ENCODE measurements around the gene NFU1. TPM values are rescaled to one million over a fixed set of nuclear protein-coding genes. Genes with fewer than 3 reads are reported as not detected.
"Not testable (repeated sequence)": the region's sequence is repeated elsewhere in the genome, so short reads cannot be mapped to it uniquely, and the experiment has no call there.

Gene NFU1
- total RNA-seq, 1 donor from 2014 or later: 29.3 TPM

DNA sequence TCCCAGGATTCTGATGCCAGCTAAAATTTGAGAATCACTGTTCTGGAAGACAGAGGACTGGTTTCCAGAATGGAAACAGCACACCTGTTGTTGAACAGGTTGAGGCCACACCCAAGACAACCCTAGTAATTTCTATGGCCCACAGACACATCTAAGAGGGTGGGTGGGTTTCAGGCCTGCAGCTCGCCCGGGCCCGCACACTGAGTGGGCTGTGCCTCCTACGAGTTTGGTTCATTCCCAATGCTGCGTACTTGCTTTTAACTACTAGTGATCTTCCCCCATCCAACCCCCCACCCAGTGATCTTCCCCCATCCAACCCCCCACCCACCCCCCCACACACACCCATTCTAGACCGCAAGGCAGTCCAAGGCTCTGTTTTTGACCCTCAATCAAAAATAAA lies 1.3 kb upstream of the NFU1 start:
- no peak for DNase-seq (ENCODE audit: low spot score)
- peaks cover 8% of the 10 kb centered on the region for H3K9me3 Mint-ChIP-seq
- peak overlapping the region; percentile 23 for H3K27ac Mint-ChIP-seq
- peaks cover 19% of the 10 kb centered on the region for H3K36me3 Mint-ChIP-seq (ENCODE audit: low read depth)
- intact Hi-C loops (cut with micrococcal nuclease): no loop called here
- no peak overlapping the region for H3K4me3 Mint-ChIP-seq
- peaks cover 2% of the 10 kb centered on the region for H3K27me3 Mint-ChIP-seq (ENCODE audit: insufficient read depth)
- peaks cover 17% of the 10 kb centered on the region for H3K4me1 Mint-ChIP-seq (ENCODE audit: low read depth)

DNA sequence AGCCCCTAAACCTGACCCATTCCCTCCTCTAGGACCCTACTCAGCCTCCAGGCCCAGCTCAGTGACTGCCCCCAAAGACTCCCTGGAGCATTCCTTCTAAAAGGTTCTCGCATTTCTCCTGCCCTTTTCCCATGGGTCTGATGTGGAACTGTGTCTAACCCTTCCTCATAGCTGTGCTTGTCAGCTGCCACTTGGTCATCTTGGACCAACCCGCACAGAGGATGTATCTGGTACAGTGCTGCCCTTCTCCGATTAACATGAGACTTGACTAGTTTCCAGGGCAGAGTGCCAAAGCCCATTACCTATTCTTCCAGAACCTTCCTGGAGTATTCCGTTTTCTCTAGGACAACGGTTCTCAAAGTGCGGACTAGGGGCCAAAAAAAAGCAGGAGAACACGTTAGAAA lies 518 bp upstream of the NFU1 start:
- Mint-ChIP-seq H3K27ac (peak overlapping the region; percentile 99), H3K27me3 (ENCODE audit: insufficient read depth) (no peaks in the 10 kb centered on the region), H3K9me3 (peaks cover 8% of the 10 kb centered on the region), H3K4me1 (ENCODE audit: low read depth) (peaks cover 17% of the 10 kb centered on the region), H3K4me3 (peak overlapping the region; percentile 93), H3K36me3 (ENCODE audit: low read depth) (peaks cover 19% of the 10 kb centered on the region)
- intact Hi-C loops (cut with micrococcal nuclease): loop anchor here (1.0 to 2.0 kb wide), 6 partner anchors 16 to 277 kb away; partner anchors contain the start of gene GFPT1
- DNase-seq (ENCODE audit: low spot score): no peak

DNA sequence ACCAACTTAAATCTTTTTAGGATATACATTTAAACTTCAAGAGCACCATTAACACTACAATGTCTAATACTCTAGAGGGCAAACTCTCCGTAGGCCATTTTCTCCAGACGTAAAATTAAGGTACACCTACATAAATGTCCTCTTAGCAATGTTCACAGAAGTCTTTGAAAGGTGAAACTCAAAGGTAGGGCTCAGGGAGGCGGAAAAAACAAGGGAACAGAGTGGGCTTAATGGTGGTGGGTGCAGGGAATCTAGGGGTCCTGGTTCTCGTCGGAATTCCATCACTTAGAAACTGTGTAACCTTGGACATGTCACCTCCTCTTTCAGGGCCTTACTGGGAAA lies 668 bp downstream of the NFU1 start:
- H3K9me3 Mint-ChIP-seq: peaks cover 8% of the 10 kb centered on the region
- H3K36me3 Mint-ChIP-seq (ENCODE audit: low read depth): peaks cover 19% of the 10 kb centered on the region
- no peak for DNase-seq (ENCODE audit: low spot score)
- peaks cover 17% of the 10 kb centered on the region for H3K4me1 Mint-ChIP-seq (ENCODE audit: low read depth)
- intact Hi-C loops (cut with micrococcal nuclease): loop anchor here (2.0 kb wide), 2 partner anchors 40 to 208 kb away; no protein-coding TSS in a partner anchor
- no peaks in the 10 kb centered on the region for H3K27me3 Mint-ChIP-seq (ENCODE audit: insufficient read depth)
- H3K27ac Mint-ChIP-seq: peak overlapping the region; percentile 99
- H3K4me3 Mint-ChIP-seq: peak overlapping the region; percentile 93

DNA sequence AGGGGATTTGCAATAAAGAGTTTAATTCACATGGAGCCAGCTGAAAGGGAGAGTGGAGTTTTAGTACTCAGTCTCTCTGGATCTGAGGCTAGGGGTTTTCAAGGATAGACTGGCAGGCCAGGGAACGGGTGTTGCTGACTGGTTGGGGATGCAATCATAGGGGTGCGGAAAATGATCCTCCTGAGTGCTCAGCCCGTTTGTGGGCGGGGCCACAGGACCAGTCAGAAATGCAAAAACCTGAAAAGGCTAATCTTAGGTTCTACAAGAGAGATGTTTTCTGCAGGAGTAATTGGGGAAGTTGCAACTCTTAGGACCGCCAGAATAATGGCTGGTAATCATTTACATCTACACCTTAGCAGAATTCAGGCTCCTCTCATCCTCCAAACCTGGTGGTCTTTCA lies 2.5 kb downstream of the NFU1 start:
- peaks cover 16% of the 10 kb centered on the region for H3K36me3 Mint-ChIP-seq (ENCODE audit: low read depth)
- intact Hi-C loops (cut with micrococcal nuclease): no loop called here
- H3K27ac Mint-ChIP-seq: no peak overlapping the region
- no peaks in the 10 kb centered on the region for H3K27me3 Mint-ChIP-seq (ENCODE audit: insufficient read depth)
- peaks cover 17% of the 10 kb centered on the region for H3K4me1 Mint-ChIP-seq (ENCODE audit: low read depth)
- DNase-seq (ENCODE audit: low spot score): no peak
- H3K9me3 Mint-ChIP-seq: peaks cover 8% of the 10 kb centered on the region
- H3K4me3 Mint-ChIP-seq: peak overlapping the region; percentile 31

DNA sequence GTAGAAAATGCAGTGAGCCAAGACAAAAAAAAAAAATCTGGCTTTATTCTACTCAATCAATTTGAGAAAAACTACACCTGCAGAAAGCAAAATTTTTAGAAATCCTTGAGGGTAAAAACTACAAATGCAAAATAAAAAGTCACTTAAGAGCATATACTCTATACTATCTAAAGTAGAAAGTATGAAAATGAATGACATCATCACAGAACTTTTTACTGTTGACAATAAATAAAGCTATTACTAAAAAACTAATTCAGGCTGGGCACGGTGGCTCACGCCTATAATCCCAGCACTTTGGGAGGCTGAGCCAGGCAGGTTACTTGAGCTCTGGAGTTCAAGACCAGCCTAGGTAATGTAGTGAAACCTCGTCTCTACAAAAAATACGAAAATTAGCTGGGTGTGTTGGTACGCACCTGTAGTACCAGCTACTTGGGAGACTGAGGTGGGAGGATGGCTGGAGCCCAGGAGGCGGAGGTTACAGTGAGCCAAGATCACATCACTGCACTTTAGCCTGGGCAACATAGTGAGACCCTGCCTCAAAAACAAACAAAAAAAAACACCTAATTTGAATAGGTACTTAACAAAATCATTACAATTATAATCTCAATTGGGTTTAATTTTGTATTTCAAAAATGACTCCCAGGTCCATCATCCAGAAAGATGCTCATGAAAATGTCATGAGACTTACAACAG lies 7.6 kb downstream of the NFU1 start:
- intact Hi-C loops (cut with micrococcal nuclease): no loop called here
- H3K4me3 Mint-ChIP-seq: no peak overlapping the region
- no peak for DNase-seq (ENCODE audit: low spot score)
- no peaks in the 10 kb centered on the region for H3K27me3 Mint-ChIP-seq (ENCODE audit: insufficient read depth)
- H3K27ac Mint-ChIP-seq: no peak overlapping the region
- H3K4me1 Mint-ChIP-seq (ENCODE audit: low read depth): no peaks in the 10 kb centered on the region
- peaks cover 4% of the 10 kb centered on the region for H3K36me3 Mint-ChIP-seq (ENCODE audit: low read depth)
- H3K9me3 Mint-ChIP-seq: no peaks in the 10 kb centered on the region

DNA sequence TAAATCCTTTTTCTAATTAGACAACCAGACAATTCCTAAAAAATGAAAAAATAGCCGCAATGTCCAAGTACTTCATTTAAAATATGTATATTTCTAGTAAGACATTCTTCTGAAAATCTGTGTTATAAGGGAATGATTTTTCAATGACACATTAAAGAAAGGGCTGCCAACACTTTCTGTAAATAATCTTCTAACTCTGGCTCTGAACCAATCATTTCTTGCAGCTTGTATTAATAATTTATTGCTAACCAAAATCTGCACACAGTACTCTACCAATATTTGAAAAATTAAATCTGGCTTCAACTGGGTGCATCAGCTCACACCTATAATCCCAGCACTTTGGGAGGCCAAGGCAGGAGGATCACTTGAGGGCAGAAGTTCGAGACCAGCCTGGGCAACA lies 8.3 kb downstream of the NFU1 start:
- Mint-ChIP-seq H3K9me3 (no peaks in the 10 kb centered on the region), H3K36me3 (ENCODE audit: low read depth) (peaks cover 2% of the 10 kb centered on the region), H3K27me3 (ENCODE audit: insufficient read depth) (no peaks in the 10 kb centered on the region), H3K4me1 (ENCODE audit: low read depth) (no peaks in the 10 kb centered on the region), H3K4me3 (no peak overlapping the region), H3K27ac (no peak overlapping the region)
- no peak for DNase-seq (ENCODE audit: low spot score)
- intact Hi-C loops (cut with micrococcal nuclease): no loop called here

DNA sequence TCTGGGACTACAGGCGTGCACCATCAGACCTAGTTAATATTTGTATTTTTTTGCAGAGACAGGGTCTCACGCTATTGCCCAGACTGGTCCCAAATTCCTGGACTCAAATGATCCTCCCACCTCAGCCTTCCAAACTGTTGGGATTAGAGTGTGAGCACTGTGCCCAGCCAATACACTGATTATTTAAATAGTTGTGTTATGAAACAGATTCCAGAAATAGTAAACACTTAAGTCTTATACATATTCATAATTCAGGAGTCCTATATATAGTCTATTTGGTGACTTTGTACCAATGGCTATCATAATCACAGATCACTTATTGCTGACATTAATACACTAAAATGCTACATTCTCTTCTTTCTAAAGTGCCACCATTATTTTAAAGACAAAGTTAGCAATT lies 12.8 kb downstream of the NFU1 start:
- Mint-ChIP-seq H3K9me3 (no peaks in the 10 kb centered on the region), H3K27me3 (ENCODE audit: insufficient read depth) (no peaks in the 10 kb centered on the region), H3K27ac (no peak overlapping the region), H3K36me3 (ENCODE audit: low read depth) (peaks cover 10% of the 10 kb centered on the region), H3K4me3 (no peak overlapping the region), H3K4me1 (ENCODE audit: low read depth) (no peaks in the 10 kb centered on the region)
- no peak for DNase-seq (ENCODE audit: low spot score)
- intact Hi-C loops (cut with micrococcal nuclease): no loop called here

DNA sequence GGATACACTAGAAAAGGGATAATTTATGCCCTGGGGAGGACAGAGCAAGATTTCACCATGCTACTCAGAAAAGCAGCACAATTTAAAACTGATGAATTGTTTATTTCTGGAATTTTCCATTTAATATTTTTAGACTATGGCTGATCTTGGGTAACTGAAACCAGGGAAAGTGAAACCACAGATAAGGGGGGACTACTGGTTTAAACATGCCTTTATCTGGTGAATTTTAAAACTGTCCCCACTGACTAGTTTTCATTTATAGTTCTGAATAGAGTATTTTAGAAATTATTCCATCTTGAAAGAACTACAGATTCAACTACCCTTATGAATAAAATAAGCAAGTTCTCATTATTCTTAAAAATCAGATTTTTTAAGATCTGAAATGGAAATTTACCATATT lies 15.0 kb downstream of the NFU1 start:
- intact Hi-C loops (cut with micrococcal nuclease): no loop called here
- Mint-ChIP-seq H3K27me3 (ENCODE audit: insufficient read depth) (no peaks in the 10 kb centered on the region), H3K36me3 (ENCODE audit: low read depth) (peaks cover 8% of the 10 kb centered on the region), H3K9me3 (no peaks in the 10 kb centered on the region), H3K27ac (no peak overlapping the region), H3K4me3 (no peak overlapping the region), H3K4me1 (ENCODE audit: low read depth) (no peaks in the 10 kb centered on the region)
- no peak for DNase-seq (ENCODE audit: low spot score)

DNA sequence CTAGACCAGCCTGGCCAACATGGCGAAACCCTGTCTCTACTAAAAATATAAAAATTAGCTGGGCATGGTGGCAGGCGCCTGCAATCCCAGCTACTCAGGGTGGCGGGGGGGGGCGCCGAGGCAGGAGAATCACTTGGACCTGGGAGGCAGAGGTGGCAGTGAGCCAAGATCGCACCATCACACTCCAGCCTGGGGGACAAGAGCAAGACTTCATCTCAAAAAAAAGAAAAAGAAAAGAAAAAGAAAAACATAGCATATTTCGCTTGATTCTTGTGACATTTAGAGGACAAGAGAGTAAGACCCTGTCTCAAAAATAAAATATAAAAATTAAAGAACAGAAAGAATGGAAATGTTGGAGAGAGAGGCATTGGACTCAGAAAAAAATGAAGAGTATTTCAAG lies 18.1 kb downstream of the NFU1 start:
- not testable (repeated sequence) for H3K27ac Mint-ChIP-seq; H3K4me3 Mint-ChIP-seq; H3K36me3 Mint-ChIP-seq (ENCODE audit: low read depth)

DNA sequence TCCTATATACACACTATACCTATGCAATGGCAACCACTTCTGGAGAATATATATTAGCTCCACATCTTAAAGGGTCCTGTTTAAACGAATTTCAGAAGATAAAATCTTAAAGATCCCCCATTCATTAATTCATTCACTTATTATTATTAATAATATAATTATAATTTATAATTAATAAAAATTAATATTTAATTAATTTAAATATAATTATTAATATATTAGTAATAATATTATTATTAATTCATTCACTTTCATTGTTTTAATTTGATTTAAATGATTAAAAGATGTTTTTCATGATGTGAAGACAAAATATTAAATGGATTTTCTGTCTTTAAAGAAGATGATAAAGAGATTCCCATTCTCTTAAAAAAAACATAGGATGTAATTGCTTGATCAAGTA lies 21.1 kb downstream of the NFU1 start:
- intact Hi-C loops (cut with micrococcal nuclease): no loop called here
- Mint-ChIP-seq H3K27me3 (ENCODE audit: insufficient read depth) (no peaks in the 10 kb centered on the region), H3K4me3 (no peak overlapping the region), H3K4me1 (ENCODE audit: low read depth) (no peaks in the 10 kb centered on the region), H3K9me3 (no peaks in the 10 kb centered on the region), H3K27ac (no peak overlapping the region), H3K36me3 (ENCODE audit: low read depth) (peaks cover 4% of the 10 kb centered on the region)
- no peak for DNase-seq (ENCODE audit: low spot score)

More for the DNA sequence above, 18.1 kb downstream of the NFU1 start:
- intact Hi-C loops (cut with micrococcal nuclease); H3K9me3 Mint-ChIP-seq; H3K27me3 Mint-ChIP-seq (ENCODE audit: insufficient read depth); H3K4me1 Mint-ChIP-seq (ENCODE audit: low read depth); DNase-seq (ENCODE audit: low spot score): not testable (repeated sequence)

DNA sequence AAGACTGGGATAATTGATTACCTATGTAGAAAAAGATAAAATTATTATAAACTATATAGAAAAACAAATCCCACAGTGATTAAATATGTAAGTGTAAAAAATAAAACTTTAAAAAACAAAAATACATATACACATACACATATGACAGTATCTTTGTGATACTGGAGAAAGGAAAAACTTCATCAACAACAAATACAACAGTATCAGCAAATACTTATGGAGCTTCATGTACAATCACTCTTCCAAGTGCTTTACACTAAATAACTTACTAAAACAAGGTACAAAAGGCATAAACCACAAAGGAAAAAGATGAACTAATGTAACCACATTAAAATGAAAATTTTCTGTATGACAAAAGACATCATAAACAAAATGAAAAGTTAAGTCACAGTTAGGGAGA lies 26.1 kb downstream of the NFU1 start:
- Mint-ChIP-seq H3K4me1 (ENCODE audit: low read depth) (no peaks in the 10 kb centered on the region), H3K27me3 (ENCODE audit: insufficient read depth) (peaks cover 3% of the 10 kb centered on the region), H3K9me3 (no peaks in the 10 kb centered on the region), H3K27ac (no peak overlapping the region), H3K36me3 (ENCODE audit: low read depth) (peaks cover 13% of the 10 kb centered on the region), H3K4me3 (no peak overlapping the region)
- no peak for DNase-seq (ENCODE audit: low spot score)
- intact Hi-C loops (cut with micrococcal nuclease): no loop called here

DNA sequence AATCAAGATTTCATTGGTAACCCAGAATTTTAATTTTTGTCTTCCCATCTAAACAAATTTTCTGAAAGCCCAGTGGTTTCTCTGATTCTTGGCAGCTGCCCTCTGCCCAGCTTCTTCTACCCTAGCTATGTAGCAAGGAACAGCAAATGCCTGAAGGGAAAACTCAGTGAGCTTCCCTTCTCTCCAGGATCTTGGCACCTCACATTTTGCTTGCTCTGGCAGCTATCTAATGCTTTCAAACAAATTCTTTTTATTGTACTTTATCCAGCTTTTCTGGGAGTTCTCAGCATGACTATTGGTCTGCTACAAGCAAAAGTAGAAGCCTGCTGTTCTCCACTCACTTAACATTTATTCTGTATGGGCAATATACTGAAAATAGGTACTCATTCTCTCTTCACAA lies 31.9 kb downstream of the NFU1 start:
- peaks cover 29% of the 10 kb centered on the region for H3K36me3 Mint-ChIP-seq (ENCODE audit: low read depth)

DNA sequence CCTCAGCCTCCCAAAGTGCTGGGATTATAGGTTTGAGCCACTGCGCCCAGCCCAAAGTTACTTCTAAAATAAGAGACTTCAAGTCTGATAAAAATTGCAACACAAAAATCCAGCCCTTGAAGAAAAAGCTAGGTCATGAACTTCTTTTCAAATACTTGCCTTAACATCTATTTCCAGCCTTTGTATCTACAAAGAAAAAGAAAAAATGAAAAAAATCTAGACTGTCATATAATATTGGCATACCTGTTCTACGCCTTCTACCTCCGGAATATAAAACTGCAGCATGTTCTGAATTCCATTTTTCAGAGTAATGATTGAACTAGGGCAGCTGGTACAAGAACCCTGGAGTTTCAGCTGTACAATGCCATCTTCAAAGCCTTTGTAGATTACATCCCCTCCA lies 37.1 kb downstream of the NFU1 start:
- peaks cover under 1% of the 10 kb centered on the region for H3K9me3 Mint-ChIP-seq
- H3K4me1 Mint-ChIP-seq (ENCODE audit: low read depth): no peaks in the 10 kb centered on the region
- intact Hi-C loops (cut with micrococcal nuclease): no loop called here
- H3K36me3 Mint-ChIP-seq (ENCODE audit: low read depth): peaks cover 16% of the 10 kb centered on the region
- no peak overlapping the region for H3K27ac Mint-ChIP-seq
- DNase-seq (ENCODE audit: low spot score): no peak
- H3K4me3 Mint-ChIP-seq: no peak overlapping the region
- H3K27me3 Mint-ChIP-seq (ENCODE audit: insufficient read depth): no peaks in the 10 kb centered on the region

More for the DNA sequence above, 31.9 kb downstream of the NFU1 start:
- no peak for DNase-seq (ENCODE audit: low spot score)
- intact Hi-C loops (cut with micrococcal nuclease): no loop called here
- Mint-ChIP-seq H3K4me3 (no peak overlapping the region), H3K27me3 (ENCODE audit: insufficient read depth) (peaks cover 3% of the 10 kb centered on the region), H3K9me3 (peaks cover 3% of the 10 kb centered on the region), H3K4me1 (ENCODE audit: low read depth) (no peaks in the 10 kb centered on the region), H3K27ac (no peak overlapping the region)

DNA sequence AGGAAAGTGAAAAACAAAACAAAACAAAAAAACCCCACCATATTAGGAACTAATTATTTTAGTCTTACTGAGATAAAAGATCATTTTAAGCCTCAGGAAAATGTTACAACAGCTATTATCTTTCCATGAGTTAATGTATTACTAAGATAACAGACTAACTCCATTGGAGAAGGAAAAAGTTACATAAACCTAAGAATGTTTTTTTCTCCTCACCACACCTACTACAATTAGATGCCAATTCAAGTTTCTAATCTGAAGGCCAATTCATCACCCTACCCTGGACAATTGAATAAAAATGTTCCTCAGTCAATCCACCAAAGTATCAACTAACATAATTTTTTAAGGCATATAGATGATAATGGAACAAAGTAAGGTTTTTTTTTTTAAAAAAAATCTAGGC lies 40.0 kb downstream of the NFU1 start:
- Mint-ChIP-seq H3K36me3 (ENCODE audit: low read depth) (peaks cover 17% of the 10 kb centered on the region), H3K4me1 (ENCODE audit: low read depth) (no peaks in the 10 kb centered on the region)

More for the DNA sequence above, 40.0 kb downstream of the NFU1 start:
- H3K27me3 Mint-ChIP-seq (ENCODE audit: insufficient read depth): no peaks in the 10 kb centered on the region
- H3K4me3 Mint-ChIP-seq: no peak overlapping the region
- H3K9me3 Mint-ChIP-seq: no peaks in the 10 kb centered on the region
- no peak for DNase-seq (ENCODE audit: low spot score)
- H3K27ac Mint-ChIP-seq: no peak overlapping the region
- intact Hi-C loops (cut with micrococcal nuclease): no loop called here

All from activated T-helper 1 cell treated with anti-CD3 and anti-CD28 coated beads, Interleukin-12 subunit alpha, Interleukin-12 subunit beta, Interleukin-2, Interleukin-4 antibody, amounts not matched to agents 30 ng/mL and 10 ng/mL and 1 ng/mL, durations not matched to agents 14 hours and 24 hours and 36 hours (primary cell).